Liver (tissue), 9 donors: ENCODE measurements around the gene RASGRP2. TPM values are rescaled to one million over a fixed set of nuclear protein-coding genes. Genes with fewer than 3 reads are reported as not detected.

Experiments
- DNase-seq: peaks from one replicate; pipeline ENCODE4 v3.0.0-alpha.2; 2017; ENCODE audit warnings: low spot score
- H3K27ac ChIP-seq, 2 donors: one replicate each; pipeline ENCODE4 v1.7.0; 2013; ENCODE audit warnings: inconsistent platforms in 2 of 2, low read length in 2 of 2, control low read depth in 1 of 2, low read depth in 1 of 2, mild to moderate bottlenecking in 1 of 2
- H3K27me3 ChIP-seq, 4 donors: one replicate each; pipeline versions ENCODE4 v1.6.1 to v1.7.0; 2013; ENCODE audit warnings: low read length in 3 of 4, inconsistent platforms in 1 of 4, mild to moderate bottlenecking in 1 of 4, moderate library complexity in 1 of 4; ENCODE audit not compliant: control insufficient read depth in 4 of 4, insufficient read depth in 4 of 4
- H3K36me3 ChIP-seq, 4 donors: one replicate each; pipeline versions ENCODE4 v1.6.1 to v1.7.0; 2013; ENCODE audit warnings: low read length in 3 of 4, mild to moderate bottlenecking in 3 of 4, low read depth in 1 of 4, moderate library complexity in 1 of 4; ENCODE audit not compliant: control insufficient read depth in 4 of 4, insufficient read depth in 3 of 4
- H3K4me1 ChIP-seq, 4 donors: one replicate each; pipeline versions ENCODE4 v1.6.1 to v1.7.0; 2013; ENCODE audit warnings: low read length in 3 of 4, mild to moderate bottlenecking in 3 of 4, moderate library complexity in 1 of 4; ENCODE audit not compliant: control insufficient read depth in 4 of 4, insufficient read depth in 4 of 4
- H3K4me3 ChIP-seq, 3 donors: one replicate each; pipeline versions ENCODE4 v1.6.1 to v1.7.0; 2013; ENCODE audit warnings: low read length in 3 of 3, control low read depth in 1 of 3, low read depth in 1 of 3, mild to moderate bottlenecking in 1 of 3
- H3K9ac ChIP-seq, 2 donors: one replicate each; pipeline ENCODE4 v1.7.0; 2013; ENCODE audit warnings: low read length in 2 of 2, mild to moderate bottlenecking in 2 of 2, moderate library complexity in 2 of 2, control low read depth in 1 of 2, low read depth in 1 of 2
- H3K9me3 ChIP-seq, 4 donors: one replicate each; pipeline versions ENCODE4 v1.6.1 to v1.7.0; 2013; ENCODE audit warnings: low read length in 3 of 4; ENCODE audit not compliant: control insufficient read depth in 4 of 4
- ATF3 ChIP-seq: IDR thresholded peaks from 2 replicates; pipeline ENCODE4 v1.6.1; 2016; ENCODE audit warnings: antibody characterized with exemption
- CTCF ChIP-seq: fragments of 150-350 bp; IDR thresholded peaks from 2 replicates; pipeline ENCODE4 v1.5.1; 2017; ENCODE audit warnings: improper control_type of control experiment, low read depth, low read length; ENCODE audit not compliant: missing input control
- EGR1 ChIP-seq, 2 donors: IDR thresholded peaks; 2 replicates each; pipeline ENCODE4 v1.6.1; 2016 to 2018; ENCODE audit warnings: antibody characterized with exemption in 2 of 2, low read depth in 2 of 2
- FOXA1 ChIP-seq: IDR thresholded peaks from 2 replicates; pipeline ENCODE4 v1.6.1; 2016; ENCODE audit warnings: antibody characterized with exemption
- FOXA2 ChIP-seq: IDR thresholded peaks from 2 replicates; pipeline ENCODE4 v1.6.1; 2016; ENCODE audit warnings: antibody characterized with exemption
- GABPA ChIP-seq, 2 donors: IDR thresholded peaks in 1 of 2; conservative IDR thresholded peaks in 1 of 2; 2 replicates each; pipeline ENCODE4 v1.6.1; 2016; ENCODE audit warnings: antibody characterized with exemption in 2 of 2, mild to moderate bottlenecking in 1 of 2, moderate library complexity in 1 of 2
- HNF4G ChIP-seq: IDR thresholded peaks from 2 replicates; pipeline ENCODE4 v1.6.1; 2016; ENCODE audit warnings: antibody characterized with exemption
- JUND ChIP-seq, 2 donors: IDR thresholded peaks; 2 replicates each; pipeline ENCODE4 v1.6.1; 2016; ENCODE audit warnings: antibody characterized with exemption in 2 of 2
- MAX ChIP-seq: IDR thresholded peaks from 2 replicates; pipeline ENCODE4 v1.6.1; 2016; ENCODE audit warnings: antibody characterized with exemption
- NR2F2 ChIP-seq: IDR thresholded peaks from 2 replicates; pipeline ENCODE4 v1.6.1; 2016; ENCODE audit warnings: antibody characterized with exemption
- REST ChIP-seq: IDR thresholded peaks from 2 replicates; pipeline ENCODE4 v1.6.1; 2016; ENCODE audit warnings: antibody characterized with exemption, mild to moderate bottlenecking
- RXRA ChIP-seq, 2 donors: IDR thresholded peaks; 2 replicates each; pipeline ENCODE4 v1.6.1; 2017 to 2018; ENCODE audit warnings: antibody characterized with exemption in 2 of 2, mild to moderate bottlenecking in 1 of 2
- SP1 ChIP-seq: IDR thresholded peaks from 2 replicates; pipeline ENCODE4 v1.6.1; 2018; ENCODE audit warnings: antibody characterized with exemption, mild to moderate bottlenecking
- TAF1 ChIP-seq: conservative IDR thresholded peaks from 2 replicates; pipeline ENCODE4 v1.6.1; 2016; ENCODE audit warnings: antibody characterized with exemption, mild to moderate bottlenecking
- YY1 ChIP-seq: IDR thresholded peaks from 2 replicates; pipeline ENCODE4 v1.6.1; 2016; ENCODE audit warnings: antibody characterized with exemption, mild to moderate bottlenecking
- ZBTB33 ChIP-seq: IDR thresholded peaks from 2 replicates; pipeline ENCODE4 v1.6.1; 2016; ENCODE audit warnings: antibody characterized with exemption
- WGBS: extraction: QIAGEN DNeasy Blood & Tissue Kit; methylation state at CpG from one replicate; pipeline ENCODE4 v1.1.7; 2013; 5-methylcytosine and 5-hydroxymethylcytosine counted together
- polyA plus RNA-seq, 2 donors: library from polyadenylated mRNA; stranded (reverse) in 1 of 2; unstranded in 1 of 2; fragments of 200-250 nt in 1 of 2; fragments of >200 nt in 1 of 2; fragmentation: Nextera tagmentation in 1 of 2; extraction: Ambion mirVana in 1 of 2; gene quantifications; one replicate each; pipeline versions ENCODE4 v1.2.1 to v1.2.3, GENCODE V29; 2013 to 2015
- total RNA-seq, 2 donors: library from RNA; depleted of rRNA; stranded (reverse); fragments of >200 nt; gene quantifications; one replicate each; pipeline ENCODE4 v1.2.3, GENCODE V29; 2014
- donor health status: healthy.
- donor health status: healthy.
- donor health status: healthy.
- donor health status: healthy.
- donor health status: healthy.

RASGRP2 gene
- total and polyA plus RNA-seq, 4 donors, result 2.7 to 14.9 (median 8.7) TPM

- Histone ChIP-seq H3K27ac (no peak overlapping the region), H3K4me3 (no peak overlapping the region), H3K9me3 (no peaks in the 10 kb centered on the region), H3K4me1 (peaks cover 2 to 28% (median 26%) of the 10 kb centered on the region in 4 donors), H3K36me3 (peaks cover 0 to 3% (median 0%) of the 10 kb centered on the region in 4 donors), H3K27me3 (no peaks in the 10 kb centered on the region), H3K9ac (no peak overlapping the region)
- WGBS, result 46% methylated on average over 21 of the region's 21 CpGs
- DNase-seq, result peak; percentile 76
- TF ChIP-seq NR2F2, result no peak
- no peak for TF ChIP-seq ZBTB33
- TF ChIP-seq FOXA2, result no peak
- TF ChIP-seq TAF1, result no peak
- TF ChIP-seq RXRA (IDR thresholded peaks at IDR 0.05), result no peak
- no peak for TF ChIP-seq EGR1 (IDR thresholded peaks at IDR 0.05; ENCODE audit: low read depth in 2 of 2)
- TF ChIP-seq GABPA (IDR thresholded peaks at IDR 0.05 in 1 of 2, conservative IDR thresholded peaks at IDR 0.05 in 1 of 2), result no peak
- no peak for TF ChIP-seq REST
Observed at GRCh38 chr11:64729851-64730382, 14.0 kb downstream of the RASGRP2 start.

GRCh38 chr11:64728757-64729365 is 15.1 kb downstream of the RASGRP2 start:
- DNase-seq, result no peak
- TF ChIP-seq REST (no peak), EGR1 (IDR thresholded peaks at IDR 0.05; ENCODE audit: low read depth in 2 of 2) (no peak), ZBTB33 (no peak), FOXA1 (no peak), SP1 (no peak), ATF3 (no peak), NR2F2 (no peak), JUND (IDR thresholded peaks at IDR 0.05) (no peak), HNF4G (no peak), YY1 (no peak), FOXA2 (no peak), MAX (no peak), CTCF (no peak), GABPA (IDR thresholded peaks at IDR 0.05 in 1 of 2, conservative IDR thresholded peaks at IDR 0.05 in 1 of 2) (no peak)
- peaks cover 8 to 36% (median 34%) of the 10 kb centered on the region in 4 donors for H3K4me1 ChIP-seq
- no peak overlapping the region for H3K4me3 ChIP-seq
- no peak overlapping the region for H3K27ac ChIP-seq
- H3K9me3 ChIP-seq, result no peaks in the 10 kb centered on the region
- peaks cover 0 to 3% (median 0%) of the 10 kb centered on the region in 4 donors for H3K36me3 ChIP-seq
- WGBS, result 94% methylated on average over 11 of the region's 11 CpGs
- no peak overlapping the region for H3K9ac ChIP-seq
- H3K27me3 ChIP-seq, result no peaks in the 10 kb centered on the region
